ENCODE data around the gene KRT6A.

KRT6A gene

GRCh38 chr12:52530905-52531304 is 37.8 kb upstream of the KRT6A start:
- Histone ChIP-seq H3K4me1 (ENCODE audit: control insufficient read depth, low read length) (no peaks in the 10 kb centered on the region), H3K9me3 (ENCODE audit: control insufficient read depth, insufficient read depth, low read length) (no peaks in the 10 kb centered on the region), H3K27me3 (ENCODE audit: control insufficient read depth, low read length) (no peaks in the 10 kb centered on the region), H3K4me3 (ENCODE audit: low read length) (no peak overlapping the region), H3K36me3 (ENCODE audit: control insufficient read depth, low read length) (no peaks in the 10 kb centered on the region), H3F3A (ENCODE audit: control insufficient read depth, insufficient read depth) (no peaks in the 10 kb centered on the region), H3K9me2 (replicated peaks; ENCODE audit: control insufficient read depth, low read length) (no peaks in the 10 kb centered on the region), H4K20me1 (ENCODE audit: control insufficient read depth, insufficient read depth, low read depth, low read length) (no peaks in the 10 kb centered on the region), H3K4me2 (ENCODE audit: low read length) (no peak overlapping the region), H3K27ac (ENCODE audit: low read depth, low read length) (no peak overlapping the region), H3K79me2 (ENCODE audit: control insufficient read depth, low read length) (no peaks in the 10 kb centered on the region)
- no peak for TF ChIP-seq CTCF (IDR thresholded peaks at IDR 0.05; ENCODE audit: low read depth, low read length, poor library complexity, severe bottlenecking)
- TF ChIP-seq EZH2phosphoT487 (IDR thresholded peaks at IDR 0.05; ENCODE audit: borderline replicate concordance, low read length) = no peak

- Histone ChIP-seq H3K27me3 (ENCODE audit: control insufficient read depth, low read length) (no peaks in the 10 kb centered on the region), H3K79me2 (ENCODE audit: control insufficient read depth, low read length) (no peaks in the 10 kb centered on the region), H3F3A (ENCODE audit: control insufficient read depth, insufficient read depth) (no peaks in the 10 kb centered on the region), H4K20me1 (ENCODE audit: control insufficient read depth, insufficient read depth, low read depth, low read length) (no peaks in the 10 kb centered on the region), H3K4me2 (ENCODE audit: low read length) (no peak overlapping the region), H3K27ac (ENCODE audit: low read depth, low read length) (no peak overlapping the region), H3K9me3 (ENCODE audit: control insufficient read depth, insufficient read depth, low read length) (no peaks in the 10 kb centered on the region), H3K36me3 (ENCODE audit: control insufficient read depth, low read length) (no peaks in the 10 kb centered on the region), H3K9me2 (replicated peaks; ENCODE audit: control insufficient read depth, low read length) (no peaks in the 10 kb centered on the region), H3K4me3 (ENCODE audit: low read length) (no peak overlapping the region), H3K4me1 (ENCODE audit: control insufficient read depth, low read length) (no peaks in the 10 kb centered on the region)
- no peak for TF ChIP-seq EZH2phosphoT487 (IDR thresholded peaks at IDR 0.05; ENCODE audit: borderline replicate concordance, low read length)
- no peak for TF ChIP-seq CTCF (IDR thresholded peaks at IDR 0.05; ENCODE audit: low read depth, low read length, poor library complexity, severe bottlenecking)
Observed at GRCh38 chr12:52530366-52530765, 37.3 kb upstream of the KRT6A start.

GRCh38 chr12:52529846-52530245 is 36.8 kb upstream of the KRT6A start:
- no peak overlapping the region for H3K4me2 ChIP-seq (ENCODE audit: low read length)
- no peaks in the 10 kb centered on the region for H3K27me3 ChIP-seq (ENCODE audit: control insufficient read depth, low read length)
- H3K36me3 ChIP-seq (ENCODE audit: control insufficient read depth, low read length) = no peaks in the 10 kb centered on the region
- no peak overlapping the region for H3K4me3 ChIP-seq (ENCODE audit: low read length)
- no peaks in the 10 kb centered on the region for H3K79me2 ChIP-seq (ENCODE audit: control insufficient read depth, low read length)
- no peaks in the 10 kb centered on the region for H3F3A ChIP-seq (ENCODE audit: control insufficient read depth, insufficient read depth)
- H3K9me2 ChIP-seq (replicated peaks; ENCODE audit: control insufficient read depth, low read length) = no peaks in the 10 kb centered on the region
- H3K9me3 ChIP-seq (ENCODE audit: control insufficient read depth, insufficient read depth, low read length) = no peaks in the 10 kb centered on the region
- H3K27ac ChIP-seq (ENCODE audit: low read depth, low read length) = no peak overlapping the region
- TF ChIP-seq EZH2phosphoT487 (IDR thresholded peaks at IDR 0.05; ENCODE audit: borderline replicate concordance, low read length) (no peak), CTCF (IDR thresholded peaks at IDR 0.05; ENCODE audit: low read depth, low read length, poor library complexity, severe bottlenecking) (no peak)
- H4K20me1 ChIP-seq (ENCODE audit: control insufficient read depth, insufficient read depth, low read depth, low read length) = no peaks in the 10 kb centered on the region
- no peaks in the 10 kb centered on the region for H3K4me1 ChIP-seq (ENCODE audit: control insufficient read depth, low read length)

- H3K4me3 ChIP-seq (ENCODE audit: low read length) = no peak overlapping the region
- H3K4me1 ChIP-seq (ENCODE audit: control insufficient read depth, low read length) = no peaks in the 10 kb centered on the region
- H3K9me2 ChIP-seq (replicated peaks; ENCODE audit: control insufficient read depth, low read length) = no peaks in the 10 kb centered on the region
- H3F3A ChIP-seq (ENCODE audit: control insufficient read depth, insufficient read depth) = no peaks in the 10 kb centered on the region
- no peaks in the 10 kb centered on the region for H3K79me2 ChIP-seq (ENCODE audit: control insufficient read depth, low read length)
- H3K27me3 ChIP-seq (ENCODE audit: control insufficient read depth, low read length) = no peaks in the 10 kb centered on the region
- H4K20me1 ChIP-seq (ENCODE audit: control insufficient read depth, insufficient read depth, low read depth, low read length) = no peaks in the 10 kb centered on the region
- no peak for TF ChIP-seq EZH2phosphoT487 (IDR thresholded peaks at IDR 0.05; ENCODE audit: borderline replicate concordance, low read length)
- no peak for TF ChIP-seq CTCF (IDR thresholded peaks at IDR 0.05; ENCODE audit: low read depth, low read length, poor library complexity, severe bottlenecking)
- H3K27ac ChIP-seq (ENCODE audit: low read depth, low read length) = no peak overlapping the region
- no peak overlapping the region for H3K4me2 ChIP-seq (ENCODE audit: low read length)
- H3K9me3 ChIP-seq (ENCODE audit: control insufficient read depth, insufficient read depth, low read length) = no peaks in the 10 kb centered on the region
- no peaks in the 10 kb centered on the region for H3K36me3 ChIP-seq (ENCODE audit: control insufficient read depth, low read length)
Observed at GRCh38 chr12:52529417-52529816, 36.4 kb upstream of the KRT6A start.
